WTC11 (cell line): Measurements from ENCODE around the gene KAT2B. TPM values are rescaled to one million over a fixed set of nuclear protein-coding genes. Genes with fewer than 3 reads are reported as not detected.

ENCODE experiments used
- ATAC-seq: fragments of 200-7000 bp; cut with Tn5 transposase; 2 replicates; pipeline ENCODE4 v1.10.0; 2021; ENCODE audit warnings: mild to moderate bottlenecking, moderate library complexity
- CTCF ChIA-PET: fragments of 300-600 bp; sonication (Branson Sonifier 250); formaldehyde crosslinking; loops from one replicate; lab custom pipeline; 2021; ENCODE audit warnings: antibody characterized with exemption; lab: Charles Lee
- POLR2A ChIA-PET: fragments of 350-600 bp; sonication (Branson Sonifier 250); formaldehyde crosslinking; loops from one replicate; lab custom pipeline; 2021; ENCODE audit warnings: antibody characterized with exemption; lab: Charles Lee
- DNase-seq: peaks from one replicate; pipeline ENCODE4 v3.0.0; 2021; ENCODE audit warnings: low spot score
- H3K27ac Mint-ChIP-seq: 2 replicates; pipeline ENCODE4 v1.8.0; 2021; ENCODE audit warnings: mixed read lengths
- H3K27me3 Mint-ChIP-seq: 2 replicates; pipeline ENCODE4 v1.8.0; 2021; ENCODE audit warnings: low read depth, mild to moderate bottlenecking, moderate library complexity, mixed read lengths
- H3K36me3 Mint-ChIP-seq: 2 replicates; pipeline ENCODE4 v1.8.0; 2021; ENCODE audit warnings: mixed read lengths
- H3K4me1 Mint-ChIP-seq: 2 replicates; pipeline ENCODE4 v1.8.0; 2022; ENCODE audit warnings: mixed read lengths
- H3K4me3 Mint-ChIP-seq: 2 replicates; pipeline ENCODE4 v1.8.0; 2021; ENCODE audit warnings: mild to moderate bottlenecking, moderate library complexity, mixed read lengths
- H3K9me3 Mint-ChIP-seq: 2 replicates; pipeline ENCODE4 v1.8.0; 2021; ENCODE audit warnings: mixed read lengths
- AR ChIP-seq: fragments of 250-450 bp; sonication (Bioruptor Pico); IDR thresholded peaks from 2 replicates; pipeline ENCODE4 v1.9.0; 2021; ENCODE audit warnings: mild to moderate bottlenecking
- ARID4B ChIP-seq: sonication (generic); formaldehyde crosslinking; IDR thresholded peaks from 2 replicates; pipeline ENCODE4 v1.8.0; 2023; ENCODE audit warnings: missing genetic modification reagents, mild to moderate bottlenecking, borderline replicate concordance
- CDX4 ChIP-seq: fragments of 250-450 bp; sonication (Bioruptor Pico); IDR thresholded peaks from 2 replicates; pipeline ENCODE4 v1.9.0; 2021; ENCODE audit warnings: moderate library complexity, mild to moderate bottlenecking, inconsistent platforms, borderline replicate concordance
- FOXP4 ChIP-seq: sonication (generic); formaldehyde crosslinking; IDR thresholded peaks from 2 replicates; pipeline ENCODE4 v1.8.0; 2022; ENCODE audit warnings: mild to moderate bottlenecking, missing genetic modification reagents
- HMGA2 ChIP-seq: fragments of 250-450 bp; sonication (Bioruptor Pico); IDR thresholded peaks from 2 replicates; pipeline ENCODE4 v1.4.0; 2021; ENCODE audit warnings: mild to moderate bottlenecking, moderate library complexity
- JAZF1 ChIP-seq: fragments of 250-450 bp; sonication (Bioruptor Pico); IDR thresholded peaks from 2 replicates; pipeline ENCODE4 v1.9.0; 2021; ENCODE audit warnings: moderate library complexity, mild to moderate bottlenecking, inconsistent platforms
- JUN ChIP-seq: sonication (generic); formaldehyde crosslinking; IDR thresholded peaks from 2 replicates; pipeline ENCODE4 v1.8.0; 2023; ENCODE audit warnings: mild to moderate bottlenecking, missing genetic modification reagents
- MAX ChIP-seq: sonication (generic); formaldehyde crosslinking; IDR thresholded peaks from 2 replicates; pipeline ENCODE4 v1.8.0; 2022; ENCODE audit warnings: mild to moderate bottlenecking, missing genetic modification reagents
- NR2C2 ChIP-seq: sonication (generic); formaldehyde crosslinking; IDR thresholded peaks from 2 replicates; pipeline ENCODE4 v1.8.0; 2022; ENCODE audit warnings: mild to moderate bottlenecking, missing genetic modification reagents
- NR3C1 ChIP-seq: sonication (generic); formaldehyde crosslinking; conservative IDR thresholded peaks from 2 replicates; pipeline ENCODE4 v1.8.1; 2023; ENCODE audit warnings: low read depth, mild to moderate bottlenecking, missing genetic modification reagents
- RORB ChIP-seq: fragments of 250-450 bp; sonication (Bioruptor Pico); IDR thresholded peaks from 2 replicates; pipeline ENCODE4 v1.9.0; 2021; ENCODE audit warnings: mild to moderate bottlenecking
- TEAD4 ChIP-seq: sonication (generic); formaldehyde crosslinking; IDR thresholded peaks from 2 replicates; pipeline ENCODE4 v1.8.0; 2022; ENCODE audit warnings: mild to moderate bottlenecking, missing genetic modification reagents
- ZNF219 ChIP-seq: sonication (generic); formaldehyde crosslinking; IDR thresholded peaks from 2 replicates; pipeline ENCODE4 v1.8.0; 2023; ENCODE audit warnings: missing genetic modification reagents, mild to moderate bottlenecking, borderline replicate concordance
- total RNA-seq: library from RNA; stranded (reverse); gene quantifications from 3 replicates; pipeline ENCODE4 v1.2.3, GENCODE V29; 2021
- TF ChIP-seq, protein P1 (sequence below): sonication (generic); formaldehyde crosslinking; IDR thresholded peaks from 2 replicates; pipeline ENCODE4 v1.8.1; 2022; ENCODE audit warnings: low read depth, mild to moderate bottlenecking, moderate library complexity, missing genetic modification reagents, borderline replicate concordance
- TF ChIP-seq, protein P2 (sequence below): fragments of 200-600 bp; IDR thresholded peaks from 2 replicates; pipeline ENCODE4 v1.8.0; 2022; ENCODE audit warnings: antibody characterized with exemption
- TF ChIP-seq, protein P3 (sequence below): sonication (generic); formaldehyde crosslinking; IDR thresholded peaks from 2 replicates; pipeline ENCODE4 v1.8.1; 2023; ENCODE audit warnings: mild to moderate bottlenecking, missing genetic modification reagents, borderline replicate concordance

The KAT2B gene
- total RNA-seq, 1 experiment from 2014 or later, result 2.7 TPM

GRCh38 chr3:20027136-20027535 lies 13.1 kb upstream of the KAT2B start:
- Mint-ChIP-seq H3K4me1 (peaks cover 13% of the 10 kb centered on the region), H3K27ac (no peak overlapping the region), H3K36me3 (no peaks in the 10 kb centered on the region), H3K4me3 (no peak overlapping the region), H3K27me3 (no peaks in the 10 kb centered on the region), H3K9me3 (no peaks in the 10 kb centered on the region)
- ChIA-PET POLR2A (no interaction called here), CTCF (no interaction called here)
- TF ChIP-seq, protein P1, sequence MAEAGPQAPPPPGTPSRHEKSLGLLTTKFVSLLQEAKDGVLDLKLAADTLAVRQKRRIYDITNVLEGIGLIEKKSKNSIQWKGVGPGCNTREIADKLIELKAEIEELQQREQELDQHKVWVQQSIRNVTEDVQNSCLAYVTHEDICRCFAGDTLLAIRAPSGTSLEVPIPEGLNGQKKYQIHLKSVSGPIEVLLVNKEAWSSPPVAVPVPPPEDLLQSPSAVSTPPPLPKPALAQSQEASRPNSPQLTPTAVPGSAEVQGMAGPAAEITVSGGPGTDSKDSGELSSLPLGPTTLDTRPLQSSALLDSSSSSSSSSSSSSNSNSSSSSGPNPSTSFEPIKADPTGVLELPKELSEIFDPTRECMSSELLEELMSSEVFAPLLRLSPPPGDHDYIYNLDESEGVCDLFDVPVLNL (CRISPR knock-in tag), result no peak
- no peak for TF ChIP-seq ZNF219 (CRISPR knock-in tag)
- TF ChIP-seq JAZF1 (CRISPR knock-in tag), result no peak
- TF ChIP-seq HMGA2, result no peak
- TF ChIP-seq RORB, result no peak
- no peak for TF ChIP-seq JUN (CRISPR knock-in tag)
- DNase-seq (no peak), ATAC-seq (no peak)

- Mint-ChIP-seq H3K4me3 (no peak overlapping the region), H3K27ac (peak overlapping the region; percentile 48), H3K36me3 (no peaks in the 10 kb centered on the region), H3K27me3 (no peaks in the 10 kb centered on the region), H3K9me3 (no peaks in the 10 kb centered on the region), H3K4me1 (peaks cover 10% of the 10 kb centered on the region)
- CTCF ChIA-PET, result no interaction called here
- POLR2A ChIA-PET, result no interaction called here
- ATAC-seq (peak; percentile 72), DNase-seq (no peak)
- TF ChIP-seq CDX4 (no peak), FOXP4 (CRISPR knock-in tag) (no peak), AR (CRISPR knock-in tag) (no peak), NR2C2 (no peak), NR3C1 (CRISPR knock-in tag) (no peak), TEAD4 (CRISPR knock-in tag) (no peak), MAX (no peak), ARID4B (CRISPR knock-in tag) (no peak)
- TF ChIP-seq, protein P2, sequence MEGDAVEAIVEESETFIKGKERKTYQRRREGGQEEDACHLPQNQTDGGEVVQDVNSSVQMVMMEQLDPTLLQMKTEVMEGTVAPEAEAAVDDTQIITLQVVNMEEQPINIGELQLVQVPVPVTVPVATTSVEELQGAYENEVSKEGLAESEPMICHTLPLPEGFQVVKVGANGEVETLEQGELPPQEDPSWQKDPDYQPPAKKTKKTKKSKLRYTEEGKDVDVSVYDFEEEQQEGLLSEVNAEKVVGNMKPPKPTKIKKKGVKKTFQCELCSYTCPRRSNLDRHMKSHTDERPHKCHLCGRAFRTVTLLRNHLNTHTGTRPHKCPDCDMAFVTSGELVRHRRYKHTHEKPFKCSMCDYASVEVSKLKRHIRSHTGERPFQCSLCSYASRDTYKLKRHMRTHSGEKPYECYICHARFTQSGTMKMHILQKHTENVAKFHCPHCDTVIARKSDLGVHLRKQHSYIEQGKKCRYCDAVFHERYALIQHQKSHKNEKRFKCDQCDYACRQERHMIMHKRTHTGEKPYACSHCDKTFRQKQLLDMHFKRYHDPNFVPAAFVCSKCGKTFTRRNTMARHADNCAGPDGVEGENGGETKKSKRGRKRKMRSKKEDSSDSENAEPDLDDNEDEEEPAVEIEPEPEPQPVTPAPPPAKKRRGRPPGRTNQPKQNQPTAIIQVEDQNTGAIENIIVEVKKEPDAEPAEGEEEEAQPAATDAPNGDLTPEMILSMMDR, result no peak
- TF ChIP-seq, protein P3, sequence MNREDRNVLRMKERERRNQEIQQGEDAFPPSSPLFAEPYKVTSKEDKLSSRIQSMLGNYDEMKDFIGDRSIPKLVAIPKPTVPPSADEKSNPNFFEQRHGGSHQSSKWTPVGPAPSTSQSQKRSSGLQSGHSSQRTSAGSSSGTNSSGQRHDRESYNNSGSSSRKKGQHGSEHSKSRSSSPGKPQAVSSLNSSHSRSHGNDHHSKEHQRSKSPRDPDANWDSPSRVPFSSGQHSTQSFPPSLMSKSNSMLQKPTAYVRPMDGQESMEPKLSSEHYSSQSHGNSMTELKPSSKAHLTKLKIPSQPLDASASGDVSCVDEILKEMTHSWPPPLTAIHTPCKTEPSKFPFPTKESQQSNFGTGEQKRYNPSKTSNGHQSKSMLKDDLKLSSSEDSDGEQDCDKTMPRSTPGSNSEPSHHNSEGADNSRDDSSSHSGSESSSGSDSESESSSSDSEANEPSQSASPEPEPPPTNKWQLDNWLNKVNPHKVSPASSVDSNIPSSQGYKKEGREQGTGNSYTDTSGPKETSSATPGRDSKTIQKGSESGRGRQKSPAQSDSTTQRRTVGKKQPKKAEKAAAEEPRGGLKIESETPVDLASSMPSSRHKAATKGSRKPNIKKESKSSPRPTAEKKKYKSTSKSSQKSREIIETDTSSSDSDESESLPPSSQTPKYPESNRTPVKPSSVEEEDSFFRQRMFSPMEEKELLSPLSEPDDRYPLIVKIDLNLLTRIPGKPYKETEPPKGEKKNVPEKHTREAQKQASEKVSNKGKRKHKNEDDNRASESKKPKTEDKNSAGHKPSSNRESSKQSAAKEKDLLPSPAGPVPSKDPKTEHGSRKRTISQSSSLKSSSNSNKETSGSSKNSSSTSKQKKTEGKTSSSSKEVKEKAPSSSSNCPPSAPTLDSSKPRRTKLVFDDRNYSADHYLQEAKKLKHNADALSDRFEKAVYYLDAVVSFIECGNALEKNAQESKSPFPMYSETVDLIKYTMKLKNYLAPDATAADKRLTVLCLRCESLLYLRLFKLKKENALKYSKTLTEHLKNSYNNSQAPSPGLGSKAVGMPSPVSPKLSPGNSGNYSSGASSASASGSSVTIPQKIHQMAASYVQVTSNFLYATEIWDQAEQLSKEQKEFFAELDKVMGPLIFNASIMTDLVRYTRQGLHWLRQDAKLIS, result no peak
These were observed 11.3 kb upstream of the KAT2B start for GRCh38 chr3:20028905-20029331.
